Dendritic cell treated with granulocyte-macrophage colony-stimulating factor and Interleukin-4, amounts not matched to agents 40 ng/mL and 50 ng/mL, for 4 days (primary cell): ENCODE data around the gene HES7.

Experiments
- H3K27ac Mint-ChIP-seq: one replicate; pipeline ENCODE4 v1.8.0; 2022; ENCODE audit warnings: mild to moderate bottlenecking, mixed read lengths
- H3K27me3 Mint-ChIP-seq: one replicate; pipeline ENCODE4 v1.8.0; 2022; ENCODE audit warnings: mild to moderate bottlenecking, mixed read lengths
- H3K36me3 Mint-ChIP-seq: one replicate; pipeline ENCODE4 v1.8.0; 2022; ENCODE audit warnings: low read depth, mixed read lengths
- H3K4me1 Mint-ChIP-seq: one replicate; pipeline ENCODE4 v1.8.0; 2022; ENCODE audit warnings: low read depth, mixed read lengths
- H3K4me3 Mint-ChIP-seq: one replicate; pipeline ENCODE4 v1.8.0; 2022; ENCODE audit warnings: mild to moderate bottlenecking, moderate library complexity, mixed read lengths
- H3K9me3 Mint-ChIP-seq: one replicate; pipeline ENCODE4 v1.8.0; 2022; ENCODE audit warnings: mixed read lengths
- intact Hi-C: fragments of 100-400 bp; cut with micrococcal nuclease; formaldehyde crosslinking; loops from one replicate; pipeline ENCODE4 v1.15.0; 2022

Gene HES7

DNA sequence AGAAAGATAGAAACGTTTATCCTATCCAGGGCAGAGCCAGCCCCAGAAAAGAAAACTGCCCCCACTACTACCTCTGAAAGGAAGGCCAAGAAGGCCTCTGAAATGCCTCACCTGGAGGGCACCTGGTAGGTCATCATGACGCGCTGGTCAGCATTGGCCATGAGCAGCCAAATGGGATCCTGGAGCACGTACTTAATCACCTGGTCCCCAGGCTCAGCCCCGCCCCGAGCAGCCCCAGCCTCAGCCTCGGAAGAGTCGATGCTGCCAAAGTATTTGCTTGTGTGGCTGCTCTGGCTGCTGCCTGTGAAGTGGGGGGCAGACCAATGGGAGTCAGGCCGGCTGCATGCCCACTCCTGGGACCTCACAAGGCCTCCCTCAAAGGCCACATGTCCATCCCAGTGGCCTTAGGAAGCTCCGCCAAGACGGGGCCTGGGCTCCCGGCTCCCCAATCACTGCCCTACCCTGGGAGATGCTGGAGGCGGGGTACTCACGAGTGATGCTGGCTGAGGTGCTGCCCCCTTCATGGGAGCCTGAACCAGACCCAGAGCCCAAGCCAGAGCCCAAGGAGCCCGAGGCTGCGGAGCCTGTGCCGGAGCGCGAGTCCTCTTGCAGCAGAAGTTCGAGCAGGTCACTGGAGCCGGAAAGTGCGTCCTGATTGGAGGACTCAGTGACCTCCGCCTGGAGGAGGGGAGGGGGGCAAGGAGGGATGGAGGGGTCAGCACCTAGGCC, 18.4 kb upstream of the HES7 start:
- no peak overlapping the region for H3K4me3 Mint-ChIP-seq
- intact Hi-C loops, result no loop called here

DNA sequence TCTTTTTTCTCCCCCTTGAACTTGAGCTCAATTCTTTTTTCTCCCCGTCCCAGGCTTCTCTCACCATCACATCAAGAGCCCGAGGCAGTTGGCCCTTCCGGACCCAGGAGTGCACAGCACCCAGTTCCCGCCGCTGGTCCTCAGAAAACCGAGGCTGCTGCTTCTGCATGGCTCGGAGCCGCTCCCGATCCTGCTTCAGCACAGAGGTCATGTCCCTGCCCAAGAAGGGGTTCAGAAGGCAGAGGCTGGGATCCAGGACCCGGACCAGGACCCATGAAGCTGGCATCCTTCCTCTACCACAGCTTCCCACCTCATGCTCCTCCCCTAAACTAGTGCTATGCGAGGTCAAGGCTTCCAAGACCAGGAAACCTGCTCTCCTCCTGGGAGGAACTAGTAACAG, 17.8 kb upstream of the HES7 start:
- Mint-ChIP-seq H3K4me1 (no peaks in the 10 kb centered on the region), H3K4me3 (no peak overlapping the region), H3K27me3 (peaks cover 1% of the 10 kb centered on the region), H3K27ac (no peak overlapping the region), H3K36me3 (peaks cover 71% of the 10 kb centered on the region), H3K9me3 (no peaks in the 10 kb centered on the region)
- intact Hi-C loops, result no loop called here

More for the DNA sequence above, 18.4 kb upstream of the HES7 start:
- Mint-ChIP-seq H3K27ac (no peak overlapping the region), H3K27me3 (no peaks in the 10 kb centered on the region), H3K36me3 (peaks cover 77% of the 10 kb centered on the region), H3K9me3 (no peaks in the 10 kb centered on the region), H3K4me1 (no peaks in the 10 kb centered on the region)

DNA sequence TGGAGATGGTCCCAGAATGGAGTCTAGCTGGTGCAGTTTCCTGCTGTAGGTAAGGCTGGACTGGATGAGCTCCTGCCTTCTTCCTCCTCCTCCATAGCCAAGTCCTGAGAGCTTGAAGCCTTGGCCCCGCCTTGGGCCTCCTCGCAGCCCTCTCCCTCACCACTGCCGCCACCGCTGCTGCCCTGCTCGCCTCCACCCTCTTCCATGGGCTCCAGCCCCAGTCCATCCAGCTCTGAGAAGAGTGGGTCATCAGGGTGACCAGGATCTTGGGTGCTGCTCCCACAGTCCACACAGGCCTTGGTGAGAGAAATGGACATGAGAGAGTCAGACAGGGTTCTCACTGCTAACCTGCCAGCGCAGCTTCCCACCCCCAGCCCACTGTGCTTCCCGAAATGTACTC, 17.1 kb upstream of the HES7 start:
- no peaks in the 10 kb centered on the region for H3K4me1 Mint-ChIP-seq
- no peak overlapping the region for H3K4me3 Mint-ChIP-seq
- H3K27me3 Mint-ChIP-seq, result peaks cover 8% of the 10 kb centered on the region
- H3K27ac Mint-ChIP-seq, result peak overlapping the region; percentile 36
- no peaks in the 10 kb centered on the region for H3K9me3 Mint-ChIP-seq
- H3K36me3 Mint-ChIP-seq, result peaks cover 64% of the 10 kb centered on the region
- intact Hi-C loops, result no loop called here

DNA sequence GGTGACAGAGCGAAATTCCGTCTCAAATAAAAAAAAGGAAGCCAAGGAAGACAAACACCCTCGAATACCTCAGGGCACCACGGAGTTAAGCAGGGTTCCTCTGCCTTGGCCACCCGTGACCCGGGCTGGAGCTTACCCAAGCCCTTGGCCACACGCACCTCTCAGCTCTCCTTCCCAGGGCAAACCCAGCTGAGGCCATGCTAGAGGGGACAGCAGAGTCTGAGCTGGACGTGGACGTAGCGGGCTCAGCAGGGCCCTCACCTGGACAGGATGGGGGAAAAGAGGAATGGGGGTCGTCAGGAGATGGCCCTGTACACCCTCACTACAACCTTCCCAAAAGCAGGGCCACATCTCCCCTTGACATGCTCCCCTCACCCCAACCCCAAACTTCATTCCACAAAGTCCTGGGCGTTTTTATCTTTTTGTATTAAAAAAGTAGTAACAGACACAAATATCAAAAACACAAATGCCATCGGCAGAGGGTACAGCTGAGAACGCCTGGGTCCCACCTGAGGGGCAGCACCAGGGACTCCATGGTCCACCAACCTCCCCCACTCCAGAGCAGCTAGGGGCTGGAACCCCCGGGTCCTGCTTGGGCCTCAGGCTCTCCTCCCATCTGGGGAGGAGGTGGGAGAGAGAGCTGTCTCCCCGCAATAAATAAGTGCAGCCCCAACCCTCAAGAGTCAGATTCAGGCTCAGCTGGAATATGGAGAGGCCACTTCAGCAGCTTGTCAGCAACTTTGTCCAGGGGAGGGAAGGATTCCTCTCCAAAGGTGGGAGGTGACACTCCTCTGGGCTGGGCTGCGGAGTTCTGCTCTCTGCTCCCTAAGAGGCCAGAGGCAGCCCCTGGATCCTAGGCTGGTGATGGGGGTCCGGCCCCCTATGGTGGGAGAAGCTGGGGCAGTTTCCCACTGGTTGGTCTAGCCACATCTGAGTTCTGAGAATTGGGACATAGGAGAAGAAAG, 16.4 kb upstream of the HES7 start:
- intact Hi-C loops, result no loop called here
- no peaks in the 10 kb centered on the region for H3K9me3 Mint-ChIP-seq
- no peak overlapping the region for H3K4me3 Mint-ChIP-seq
- peaks cover 57% of the 10 kb centered on the region for H3K36me3 Mint-ChIP-seq
- peaks cover 10% of the 10 kb centered on the region for H3K27me3 Mint-ChIP-seq
- no peaks in the 10 kb centered on the region for H3K4me1 Mint-ChIP-seq
- H3K27ac Mint-ChIP-seq, result peak overlapping the region; percentile 36

DNA sequence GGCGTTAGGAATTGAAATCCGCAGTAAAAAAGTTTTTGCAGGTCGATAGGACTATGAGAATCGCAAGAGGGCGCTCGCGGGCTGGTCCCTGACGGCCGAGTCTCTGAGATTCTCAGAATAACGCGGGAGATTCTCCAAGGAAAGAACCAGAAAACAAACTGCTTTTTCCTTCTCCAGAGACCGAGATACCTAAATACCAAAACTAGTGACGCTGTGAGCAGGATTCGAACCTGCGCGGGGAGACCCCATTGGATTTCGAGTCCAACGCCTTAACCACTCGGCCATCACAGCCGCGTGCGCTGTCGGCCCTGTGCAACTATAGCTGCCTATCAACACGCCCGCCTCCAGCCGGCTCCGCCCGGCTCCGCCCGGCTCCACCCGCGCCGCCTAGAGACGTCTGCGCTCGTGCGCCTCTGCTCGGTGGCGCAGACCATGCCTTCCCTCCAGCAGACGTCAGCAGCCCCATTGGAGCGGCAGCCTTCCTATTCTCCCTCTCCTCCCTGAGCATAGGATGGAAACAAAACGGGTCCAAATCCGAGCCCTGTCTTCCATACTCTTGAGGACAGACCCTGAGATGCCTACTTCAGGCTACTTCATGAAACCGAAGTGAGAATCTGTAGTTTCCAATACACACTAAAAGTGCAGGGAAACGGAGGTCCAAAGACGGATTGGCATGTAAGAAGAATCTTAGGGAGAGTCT, 14.9 kb upstream of the HES7 start:
- no peak overlapping the region for H3K27ac Mint-ChIP-seq
- H3K4me3 Mint-ChIP-seq, result no peak overlapping the region
- no peaks in the 10 kb centered on the region for H3K4me1 Mint-ChIP-seq
- no peaks in the 10 kb centered on the region for H3K9me3 Mint-ChIP-seq
- intact Hi-C loops, result loop anchor here (1.0 to 5.0 kb wide), 4 partner anchors 19 to 83 kb away; partner anchors contain the start of gene ALOXE3
- peaks cover 14% of the 10 kb centered on the region for H3K27me3 Mint-ChIP-seq
- peaks cover 42% of the 10 kb centered on the region for H3K36me3 Mint-ChIP-seq

DNA sequence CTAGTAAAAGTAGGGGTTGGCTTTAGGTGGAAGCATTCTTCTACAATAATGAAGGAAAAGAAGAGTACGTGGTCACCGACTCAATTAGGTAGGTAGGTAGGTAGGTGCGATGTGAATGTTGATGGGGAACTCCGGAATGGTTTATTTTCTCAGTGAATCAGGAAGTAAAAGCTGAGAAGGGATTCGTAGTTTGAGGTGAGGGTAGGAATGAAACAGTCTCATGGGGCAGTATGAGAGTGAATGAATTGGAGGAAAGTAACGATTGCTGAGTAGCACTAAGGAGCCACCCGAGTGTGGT, 14.4 kb upstream of the HES7 start:
- H3K4me1 Mint-ChIP-seq, result no peaks in the 10 kb centered on the region
- H3K36me3 Mint-ChIP-seq, result peaks cover 37% of the 10 kb centered on the region
- H3K4me3 Mint-ChIP-seq, result no peak overlapping the region
- no peak overlapping the region for H3K27ac Mint-ChIP-seq
- intact Hi-C loops, result loop anchor here (1.0 to 5.0 kb wide), 4 partner anchors 20 to 84 kb away; partner anchors contain the start of gene ALOXE3
- H3K9me3 Mint-ChIP-seq, result no peaks in the 10 kb centered on the region
- H3K27me3 Mint-ChIP-seq, result peaks cover 14% of the 10 kb centered on the region

DNA sequence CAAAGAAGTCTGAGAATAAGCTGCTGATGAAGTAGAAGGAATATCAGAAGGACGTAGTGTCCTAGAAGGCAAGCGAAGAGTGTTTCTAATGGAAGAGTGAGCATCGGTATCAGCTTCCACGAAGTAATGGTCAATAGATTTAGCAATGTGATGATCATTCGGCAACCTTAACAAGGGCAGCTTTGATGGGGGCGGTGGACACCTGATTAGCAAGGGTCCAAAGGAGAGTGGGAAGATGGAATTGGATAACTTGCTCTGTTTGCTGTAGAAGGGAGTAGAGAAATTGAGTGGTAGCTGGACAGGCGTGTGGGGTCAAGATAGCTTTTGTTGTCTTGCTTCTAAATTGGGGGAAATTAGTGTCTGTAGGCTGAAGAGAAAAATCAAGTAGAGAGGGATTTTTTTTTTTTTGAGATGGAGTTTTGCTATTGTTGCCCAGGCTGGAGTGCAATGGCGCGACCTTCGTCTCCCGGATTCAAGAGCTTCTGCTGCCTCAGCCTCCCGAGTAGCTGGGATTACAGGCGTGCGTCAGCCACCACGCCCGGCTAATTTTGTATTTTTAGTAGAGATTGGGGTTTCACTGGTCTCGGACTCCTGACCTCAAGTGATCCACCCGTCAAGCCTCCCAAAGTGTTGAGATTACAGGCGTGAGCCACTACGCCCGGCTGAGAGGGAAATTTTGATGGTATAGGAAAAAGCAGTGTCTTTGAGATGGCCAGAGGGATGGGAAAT, 13.9 kb upstream of the HES7 start:
- no peak overlapping the region for H3K4me3 Mint-ChIP-seq
- no peaks in the 10 kb centered on the region for H3K4me1 Mint-ChIP-seq
- peaks cover 14% of the 10 kb centered on the region for H3K27me3 Mint-ChIP-seq
- peaks cover 32% of the 10 kb centered on the region for H3K36me3 Mint-ChIP-seq
- no peak overlapping the region for H3K27ac Mint-ChIP-seq
- intact Hi-C loops, result loop anchor here (1.0 to 5.0 kb wide), 4 partner anchors 19 to 84 kb away; partner anchors contain the start of gene ALOXE3
- no peaks in the 10 kb centered on the region for H3K9me3 Mint-ChIP-seq

DNA sequence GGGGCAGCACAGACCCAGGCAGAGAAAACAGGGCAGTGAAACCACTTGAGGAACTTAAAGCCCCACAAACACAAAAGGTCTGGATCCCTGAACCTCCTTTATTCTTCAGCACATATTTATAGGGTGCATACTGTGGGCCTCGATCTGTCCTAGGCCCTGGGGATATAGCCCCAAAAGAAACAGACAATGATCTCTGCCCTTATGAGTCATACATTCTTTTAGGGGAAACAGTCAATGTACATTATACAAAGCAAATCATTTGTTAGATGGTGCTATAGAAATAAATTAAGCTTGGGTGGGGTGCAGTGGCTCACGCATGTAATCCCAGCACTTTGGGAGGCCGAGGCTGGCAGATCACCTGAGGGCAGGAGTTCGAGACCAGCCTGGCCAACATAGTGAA, 10.0 kb upstream of the HES7 start:
- Mint-ChIP-seq H3K4me3 (no peak overlapping the region), H3K4me1 (no peaks in the 10 kb centered on the region), H3K27ac (no peak overlapping the region), H3K9me3 (no peaks in the 10 kb centered on the region), H3K27me3 (peaks cover 32% of the 10 kb centered on the region), H3K36me3 (no peaks in the 10 kb centered on the region)
- intact Hi-C loops, result no loop called here

DNA sequence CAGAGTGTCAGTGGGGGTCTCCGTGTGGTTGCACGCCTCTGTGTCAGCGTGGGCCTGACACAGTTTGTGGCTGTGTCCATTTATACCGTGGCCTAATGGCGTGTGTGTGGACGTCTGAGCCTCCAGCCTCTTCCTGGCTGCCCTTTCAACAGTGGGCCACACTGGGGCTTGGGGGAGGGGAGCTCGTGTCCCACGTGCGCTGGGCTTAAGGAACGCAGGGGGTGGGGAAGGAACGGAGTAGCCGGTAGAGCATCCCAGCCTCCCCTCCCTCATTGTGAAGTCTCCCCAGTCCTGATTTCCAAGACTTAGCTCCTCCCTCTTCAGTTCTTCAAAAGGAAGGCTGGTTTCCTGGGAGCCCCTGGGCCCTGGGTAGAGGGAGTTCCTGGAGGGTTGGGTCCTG, 9.5 kb upstream of the HES7 start:
- Mint-ChIP-seq H3K9me3 (no peaks in the 10 kb centered on the region), H3K27ac (no peak overlapping the region), H3K36me3 (no peaks in the 10 kb centered on the region), H3K4me1 (no peaks in the 10 kb centered on the region), H3K27me3 (peaks cover 36% of the 10 kb centered on the region), H3K4me3 (no peak overlapping the region)
- intact Hi-C loops, result no loop called here

DNA sequence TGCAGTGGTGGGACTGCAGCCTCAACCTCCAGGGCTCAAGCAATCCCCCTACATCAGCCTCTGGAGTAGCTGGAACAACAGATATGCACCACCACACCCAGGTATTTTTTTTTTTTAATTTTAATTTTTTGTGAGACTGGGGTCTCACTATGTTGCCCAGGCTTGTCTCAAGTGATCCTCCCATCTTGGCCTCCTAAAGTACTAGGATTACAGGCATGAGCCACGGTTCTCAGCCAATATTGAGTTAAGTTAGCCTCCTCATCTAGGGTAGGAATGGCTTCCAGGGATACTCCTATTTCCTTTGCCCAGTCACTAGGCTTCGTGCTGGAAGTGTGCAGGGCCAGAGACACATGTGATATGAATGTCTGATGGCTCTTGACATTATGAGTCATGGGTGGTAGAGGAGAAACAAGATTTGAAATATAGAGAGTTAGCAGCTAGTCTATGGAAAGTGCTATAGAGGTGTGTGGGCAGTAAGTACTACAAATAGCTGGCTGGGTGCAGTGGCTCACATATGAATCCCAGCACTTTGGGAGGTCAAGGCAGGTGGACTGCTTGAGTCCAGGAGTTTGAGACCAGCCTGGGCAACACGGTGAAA, 8.0 kb upstream of the HES7 start:
- Mint-ChIP-seq H3K27ac (no peak overlapping the region), H3K27me3 (peaks cover 50% of the 10 kb centered on the region), H3K9me3 (no peaks in the 10 kb centered on the region)

DNA sequence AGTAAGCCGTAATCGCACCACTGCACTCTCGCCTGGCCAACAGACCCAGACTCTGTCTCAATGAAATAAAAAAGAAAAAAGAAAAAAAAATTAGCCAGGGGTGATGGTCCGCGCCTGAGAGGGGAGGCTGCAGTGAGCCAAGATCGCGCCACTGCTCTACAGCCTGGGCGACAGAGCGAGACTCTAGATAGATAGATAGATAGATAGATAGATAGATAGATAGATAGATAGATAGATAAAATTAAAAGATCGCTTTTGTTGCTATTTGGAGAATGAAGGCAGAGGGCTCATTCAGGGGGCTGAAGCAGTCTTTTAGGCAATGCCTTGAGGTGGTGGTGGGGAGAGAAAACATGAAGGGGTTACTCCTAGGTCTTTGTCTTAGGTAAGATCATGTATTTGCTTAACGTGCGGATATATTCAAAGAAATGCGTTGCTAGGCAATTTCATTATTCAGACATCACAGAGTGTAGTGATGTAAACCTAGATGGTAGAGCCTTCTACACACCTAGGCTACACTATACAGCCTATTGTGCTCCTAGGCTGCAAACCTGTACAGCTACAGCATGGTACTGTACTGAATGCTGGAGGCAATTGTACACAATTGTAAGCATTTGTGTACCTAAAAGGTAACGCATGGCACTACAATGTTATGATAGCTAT, 4.3 kb upstream of the HES7 start:
- no peak overlapping the region for H3K4me3 Mint-ChIP-seq
- H3K9me3 Mint-ChIP-seq, result no peaks in the 10 kb centered on the region
- no peaks in the 10 kb centered on the region for H3K36me3 Mint-ChIP-seq
- intact Hi-C loops, result no loop called here
- peaks cover 42% of the 10 kb centered on the region for H3K4me1 Mint-ChIP-seq
- no peak overlapping the region for H3K27ac Mint-ChIP-seq
- H3K27me3 Mint-ChIP-seq, result peaks cover 70% of the 10 kb centered on the region

More for the DNA sequence above, 8.0 kb upstream of the HES7 start:
- Mint-ChIP-seq H3K36me3 (no peaks in the 10 kb centered on the region), H3K4me3 (no peak overlapping the region), H3K4me1 (peaks cover 6% of the 10 kb centered on the region)
- intact Hi-C loops, result no loop called here

DNA sequence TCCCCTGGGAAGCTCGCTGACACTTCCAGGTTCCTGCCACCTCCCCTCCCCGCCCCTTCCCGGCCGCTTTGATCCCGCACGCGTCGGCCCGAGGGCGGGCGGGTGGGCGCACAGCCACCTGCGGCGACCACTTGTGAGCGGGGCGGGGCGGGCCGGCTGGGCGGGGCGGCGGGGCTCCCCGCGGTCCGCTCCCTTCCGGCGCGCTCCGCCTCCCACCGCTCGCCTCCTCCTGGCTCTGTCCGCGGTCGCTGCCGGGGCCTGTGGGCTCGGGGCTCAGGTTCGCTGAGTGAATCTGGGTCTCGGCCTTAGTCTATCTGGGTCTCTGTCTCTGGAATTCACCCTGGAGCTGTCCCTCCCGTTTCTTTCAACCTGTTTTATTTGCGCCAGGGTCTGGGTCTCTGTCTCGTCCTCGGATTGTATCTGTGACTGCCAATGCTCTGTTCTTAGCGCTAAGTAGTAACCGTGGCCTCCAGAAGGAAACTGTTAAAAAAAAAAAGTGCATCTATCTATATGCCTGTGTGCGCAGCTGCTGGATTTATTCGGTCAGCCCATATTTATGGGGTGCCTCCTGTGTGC, 2.7 kb upstream of the HES7 start:
- peaks cover 85% of the 10 kb centered on the region for H3K27me3 Mint-ChIP-seq
- peak overlapping the region; percentile 65 for H3K27ac Mint-ChIP-seq
- H3K4me1 Mint-ChIP-seq, result peaks cover 52% of the 10 kb centered on the region
- H3K9me3 Mint-ChIP-seq, result no peaks in the 10 kb centered on the region
- H3K36me3 Mint-ChIP-seq, result no peaks in the 10 kb centered on the region
- intact Hi-C loops, result no loop called here
- H3K4me3 Mint-ChIP-seq, result peak overlapping the region; percentile 83
